CD4-positive, alpha-beta T cell treated with Interleukin-10 for 1 hour (primary cell): Measurements from ENCODE around the gene OTX1.

Experiments
- DNase-seq: peaks from one replicate; pipeline ENCODE4 v3.0.0-alpha.2; 2020

OTX1 gene

GRCh38 chr2:63047321-63048279, 3.0 kb upstream of the OTX1 start:
- no peak for DNase-seq

GRCh38 chr2:63048367-63049171, 2.1 kb upstream of the OTX1 start:
- no peak for DNase-seq

- no peak for DNase-seq
Observed at GRCh38 chr2:63049211-63049969, 1.2 kb upstream of the OTX1 start.

GRCh38 chr2:63049970-63050333, 678 bp upstream of the OTX1 start:
- no peak for DNase-seq

- no peak for DNase-seq
Observed at GRCh38 chr2:63051042-63051794, 588 bp downstream of the OTX1 start.

GRCh38 chr2:63051795-63052333, 1.2 kb downstream of the OTX1 start:
- DNase-seq, result no peak

GRCh38 chr2:63052411-63053080, 1.9 kb downstream of the OTX1 start:
- no peak for DNase-seq

- no peak for DNase-seq
Observed at GRCh38 chr2:63053081-63053888, 2.7 kb downstream of the OTX1 start.

- no peak for DNase-seq
Observed at GRCh38 chr2:63053889-63054602, 3.4 kb downstream of the OTX1 start.

- DNase-seq, result no peak
Observed at GRCh38 chr2:63054841-63055225, 4.2 kb downstream of the OTX1 start.

- no peak for DNase-seq
Observed at GRCh38 chr2:63055226-63056106, 4.8 kb downstream of the OTX1 start.

GRCh38 chr2:63056107-63057050, 5.7 kb downstream of the OTX1 start:
- DNase-seq, result no peak

GRCh38 chr2:63057249-63058143, 6.9 kb downstream of the OTX1 start:
- DNase-seq, result no peak

GRCh38 chr2:63058144-63058920, 7.7 kb downstream of the OTX1 start:
- DNase-seq, result no peak

- DNase-seq, result no peak
Observed at GRCh38 chr2:63058921-63059792, 8.5 kb downstream of the OTX1 start.
